IPS DF 6.9 (cell line): ENCODE results near the gene TUBG2.
A peak's percentile ranks its signal among the peaks of the same experiment; 100 is the strongest.
"Not testable (repeated sequence)": the region's sequence is repeated elsewhere in the genome, so short reads cannot be mapped to it uniquely, and the experiment has no call there.

Experiments used
- DNase-seq: peaks from one replicate; pipeline ENCODE4 v3.0.0-alpha.2; 2013; ENCODE audit warnings: low read depth, low spot score
- H3K27ac ChIP-seq: one replicate; pipeline ENCODE4 v1.5.1; 2013; ENCODE audit warnings: low read length, control low read depth
- H3K27me3 ChIP-seq: 2 replicates; pipeline ENCODE4 v1.6.1; 2013; ENCODE audit warnings: mild to moderate bottlenecking, low read length; ENCODE audit not compliant: control insufficient read depth, insufficient read depth
- H3K36me3 ChIP-seq: 2 replicates; pipeline ENCODE4 v1.6.1; 2013; ENCODE audit warnings: low read length; ENCODE audit not compliant: control insufficient read depth, insufficient read depth
- H3K4me1 ChIP-seq: 2 replicates; pipeline ENCODE4 v1.6.1; 2013; ENCODE audit warnings: low read length; ENCODE audit not compliant: control insufficient read depth, insufficient read depth
- H3K4me3 ChIP-seq: 2 replicates; pipeline ENCODE4 v1.5.1; 2013; ENCODE audit warnings: mild to moderate bottlenecking, low read length
- H3K9me3 ChIP-seq: 2 replicates; pipeline ENCODE4 v1.6.1; 2013; ENCODE audit warnings: low read length, inconsistent platforms; ENCODE audit not compliant: control insufficient read depth, insufficient read depth
- WGBS: extraction: QIAGEN DNeasy Blood & Tissue Kit; methylation state at CpG from one replicate; pipeline ENCODE4 v1.1.7; 2013; ENCODE audit warnings: mixed read lengths, missing lambda C conversion rate; ENCODE audit not compliant: insufficient read length, insufficient coverage; 5-methylcytosine and 5-hydroxymethylcytosine counted together

The TUBG2 gene

DNA sequence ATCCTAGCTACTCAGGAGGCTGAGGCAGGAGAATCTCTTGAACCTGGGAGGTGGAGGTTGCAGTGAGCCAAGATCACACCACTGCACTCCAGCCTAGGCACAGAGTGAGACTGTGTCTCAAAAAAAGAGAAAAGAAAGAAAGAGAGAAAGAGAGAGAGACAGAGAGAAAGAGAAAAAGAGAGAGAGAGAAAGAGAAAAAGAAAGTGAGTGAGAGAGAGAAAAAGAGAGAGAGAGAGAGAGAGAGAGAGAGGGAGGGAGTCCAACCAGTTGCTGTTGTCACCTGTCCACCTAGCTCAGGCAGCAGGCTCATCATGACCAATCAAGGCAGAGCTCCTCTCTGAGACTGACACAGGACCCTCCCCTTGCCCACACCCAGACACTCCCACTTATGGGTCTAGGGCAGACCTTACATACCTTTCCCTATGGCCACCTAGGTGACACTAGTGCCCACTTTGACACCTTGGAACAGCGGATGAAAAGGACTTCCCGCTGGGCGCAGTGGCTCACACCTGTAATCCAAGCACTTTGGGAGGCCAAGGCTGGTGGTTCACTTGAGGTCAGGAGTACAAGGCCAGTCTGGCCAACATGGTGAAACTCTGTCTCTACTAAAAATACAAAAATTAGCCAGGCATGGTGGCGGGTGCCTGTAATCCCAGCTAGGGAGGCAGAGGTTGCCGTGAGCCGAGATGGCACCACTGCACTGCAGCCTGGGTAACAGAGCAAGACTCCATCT lies 31.9 kb upstream of the TUBG2 start:
- H3K27ac ChIP-seq, DNase-seq, H3K27me3 ChIP-seq, H3K4me3 ChIP-seq, H3K36me3 ChIP-seq, H3K4me1 ChIP-seq, H3K9me3 ChIP-seq: not testable (repeated sequence)
- no CpG with 5 or more reads among the region's 6 CpGs for WGBS

DNA sequence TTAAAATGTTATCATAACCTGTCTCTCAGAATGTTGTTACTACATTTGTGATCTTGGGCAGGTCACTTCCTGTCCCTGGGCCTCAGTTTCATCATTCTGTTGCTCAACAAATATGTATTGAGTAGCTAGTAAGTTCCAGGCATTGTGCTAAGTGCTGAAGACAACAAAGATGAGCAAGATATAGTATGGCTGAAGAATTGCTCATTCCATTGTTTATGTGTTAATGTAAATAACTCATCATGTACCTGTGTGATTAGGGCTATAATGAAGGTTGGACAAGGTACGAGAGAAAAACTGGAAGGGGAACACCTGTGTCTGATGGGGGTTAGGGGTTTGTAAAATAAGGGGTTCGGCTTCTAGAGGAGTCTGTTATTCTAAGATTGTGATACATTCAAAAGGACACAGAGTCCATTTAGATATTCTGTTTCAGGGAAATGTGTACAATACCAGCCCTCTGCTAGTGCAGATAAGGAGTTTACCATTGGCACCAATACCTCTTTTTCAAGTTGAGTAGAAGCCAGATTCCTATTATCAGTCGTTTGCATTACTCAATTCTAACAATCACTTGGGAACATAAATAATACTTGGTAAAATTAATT lies 29.6 kb upstream of the TUBG2 start:
- no peak for DNase-seq
- H3K36me3 ChIP-seq, result no peaks in the 10 kb centered on the region
- H3K9me3 ChIP-seq, result no peaks in the 10 kb centered on the region
- no peaks in the 10 kb centered on the region for H3K27me3 ChIP-seq
- WGBS, result no CpG with 5 or more reads among the region's 3 CpGs
- H3K4me1 ChIP-seq, result no peaks in the 10 kb centered on the region
- H3K27ac ChIP-seq, result no peak overlapping the region
- no peak overlapping the region for H3K4me3 ChIP-seq

DNA sequence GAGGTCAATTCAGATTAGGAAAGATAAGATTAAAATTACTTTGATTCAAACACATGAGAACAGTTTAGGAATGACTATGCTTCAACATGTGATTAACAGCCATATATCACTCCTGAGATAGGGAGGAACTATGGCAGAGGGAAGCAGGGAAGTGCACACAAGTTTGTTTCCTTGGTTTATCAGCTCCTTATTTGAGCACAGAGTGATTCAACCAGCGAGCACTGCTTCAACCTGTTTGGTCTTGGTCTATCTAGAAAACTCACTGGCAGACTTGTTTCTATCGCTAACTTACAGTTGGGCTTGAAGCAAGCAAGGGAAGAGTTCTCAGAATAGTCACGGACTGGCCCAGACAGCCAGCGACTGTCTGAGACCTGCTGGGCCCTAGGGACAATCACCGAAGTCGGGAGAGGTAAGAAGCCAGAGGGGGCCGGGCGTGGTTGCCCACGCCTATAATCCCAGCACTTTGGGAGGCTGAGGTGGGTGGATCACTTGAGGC lies 26.1 kb upstream of the TUBG2 start:
- no peaks in the 10 kb centered on the region for H3K27me3 ChIP-seq
- no peaks in the 10 kb centered on the region for H3K9me3 ChIP-seq
- H3K4me1 ChIP-seq, result no peaks in the 10 kb centered on the region
- no peak overlapping the region for H3K27ac ChIP-seq
- no peak for DNase-seq
- no CpG with 5 or more reads among the region's 9 CpGs for WGBS
- no peaks in the 10 kb centered on the region for H3K36me3 ChIP-seq
- no peak overlapping the region for H3K4me3 ChIP-seq

DNA sequence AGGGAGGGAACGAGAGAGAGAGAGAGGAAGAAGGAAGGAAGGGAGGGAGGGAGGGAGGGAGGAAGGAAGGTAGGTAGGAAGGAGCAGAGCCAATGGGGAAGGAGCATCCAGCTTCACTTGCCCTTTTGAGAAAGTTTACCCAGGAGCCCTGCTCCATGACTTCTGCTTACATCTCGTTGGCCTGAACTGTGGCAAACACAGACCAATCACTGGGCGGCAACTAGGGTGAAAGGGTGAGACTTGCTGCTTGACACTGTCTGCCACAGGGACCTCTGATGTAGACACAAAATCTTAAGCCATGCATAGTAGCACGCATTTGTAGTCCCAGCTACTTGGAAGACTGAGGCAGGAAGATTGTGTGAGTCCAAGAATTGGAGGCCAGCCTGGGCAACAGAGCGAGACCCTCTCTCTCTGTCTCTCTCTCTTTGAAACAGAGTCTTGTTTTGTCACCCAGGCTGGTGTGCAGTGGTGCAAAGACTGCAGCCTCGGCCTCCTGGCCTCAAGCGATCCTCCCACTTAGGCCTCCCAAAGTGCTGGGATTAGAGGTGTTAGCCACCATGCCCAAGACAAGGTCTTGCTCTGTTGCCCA lies 19.5 kb upstream of the TUBG2 start:
- Histone ChIP-seq H3K4me3 (no peak overlapping the region), H3K27me3 (no peaks in the 10 kb centered on the region), H3K4me1 (no peaks in the 10 kb centered on the region), H3K36me3 (no peaks in the 10 kb centered on the region), H3K9me3 (no peaks in the 10 kb centered on the region), H3K27ac (no peak overlapping the region)
- DNase-seq, result no peak
- WGBS, result no CpG with 5 or more reads among the region's 7 CpGs

DNA sequence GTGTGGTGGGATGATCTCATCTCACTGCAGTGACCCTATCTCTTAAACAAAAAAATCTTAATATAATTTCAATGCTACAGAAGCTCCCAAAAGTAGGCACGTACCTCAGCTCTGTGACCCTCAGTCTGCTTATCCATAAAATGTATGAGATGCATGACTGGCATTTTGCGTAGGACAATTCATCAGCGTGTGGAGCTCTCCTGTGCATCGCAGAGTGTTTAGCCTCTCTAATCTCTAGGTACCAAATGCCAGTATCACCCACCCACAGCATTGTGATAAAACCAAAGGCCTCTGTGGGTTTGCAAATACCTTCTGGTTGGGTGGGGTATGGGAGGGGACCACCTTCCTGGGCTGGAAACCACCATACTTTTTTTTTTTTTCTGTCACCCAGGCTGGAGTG lies 19.0 kb upstream of the TUBG2 start:
- Histone ChIP-seq H3K27ac (no peak overlapping the region), H3K9me3 (no peaks in the 10 kb centered on the region), H3K36me3 (no peaks in the 10 kb centered on the region), H3K27me3 (no peaks in the 10 kb centered on the region), H3K4me3 (no peak overlapping the region), H3K4me1 (no peaks in the 10 kb centered on the region)
- DNase-seq, result no peak
- WGBS, result no CpG with 5 or more reads among the region's 4 CpGs

DNA sequence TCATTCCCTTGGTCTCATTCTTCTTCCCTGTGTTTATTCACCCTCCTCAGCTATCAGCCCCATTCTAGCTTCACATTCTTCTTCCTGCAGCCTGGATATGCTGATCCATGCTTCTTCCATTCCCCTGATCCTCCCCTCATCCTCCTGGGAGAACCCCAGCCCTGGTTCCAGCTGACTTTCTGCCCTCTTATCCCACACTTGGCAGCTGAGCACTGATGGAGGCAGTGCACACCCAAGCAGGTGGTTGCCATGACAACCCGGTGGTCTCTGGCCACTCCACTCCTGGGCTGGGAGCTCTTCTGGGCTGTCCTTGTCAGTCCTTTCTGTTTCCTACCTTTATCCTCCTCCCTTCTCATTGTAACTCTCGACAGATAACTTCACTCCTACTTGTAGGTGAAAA lies 16.7 kb upstream of the TUBG2 start:
- Histone ChIP-seq H3K27me3 (no peaks in the 10 kb centered on the region), H3K9me3 (no peaks in the 10 kb centered on the region), H3K4me3 (no peak overlapping the region), H3K27ac (no peak overlapping the region), H3K4me1 (no peaks in the 10 kb centered on the region), H3K36me3 (no peaks in the 10 kb centered on the region)
- no CpG with 5 or more reads among the region's 2 CpGs for WGBS
- no peak for DNase-seq

DNA sequence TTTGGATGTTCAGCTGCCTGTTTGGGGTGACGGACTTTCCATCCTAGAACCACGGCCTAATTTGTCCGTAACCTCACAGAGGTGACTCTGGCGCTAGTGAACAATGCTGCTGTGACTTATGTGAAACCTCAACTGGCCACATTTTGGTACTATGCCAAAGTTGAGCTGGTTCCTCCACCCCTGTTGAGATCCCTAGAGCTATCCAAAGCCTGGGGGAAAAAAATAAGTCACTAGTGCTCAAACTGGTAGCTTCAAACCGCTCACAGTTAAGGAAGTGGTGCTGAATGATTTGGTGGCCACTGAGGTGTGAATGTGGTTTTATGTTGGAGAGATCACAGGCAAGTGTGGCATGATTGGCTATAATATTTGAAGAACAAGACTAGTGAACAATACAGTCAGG lies 11.3 kb upstream of the TUBG2 start:
- no peak for DNase-seq
- WGBS, result no CpG with 5 or more reads among the region's 5 CpGs

DNA sequence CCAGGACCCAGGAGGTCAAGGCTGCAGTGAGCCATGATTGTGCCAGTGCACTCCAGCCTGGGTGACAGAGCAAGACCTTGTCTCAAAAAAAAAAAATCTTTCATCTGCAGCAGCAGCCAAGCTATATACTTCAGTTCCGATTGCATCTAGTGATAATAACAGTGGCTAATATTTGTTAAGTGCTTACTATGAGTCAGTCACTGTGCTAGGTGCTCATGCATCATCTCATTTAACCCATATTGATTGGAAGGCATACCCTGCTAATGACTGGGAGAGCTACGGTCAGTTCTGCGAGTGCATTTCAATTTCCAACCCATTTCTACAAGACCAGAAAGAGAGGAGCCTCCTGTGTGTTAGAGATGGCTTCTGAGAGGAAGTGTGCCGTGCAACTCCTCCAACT lies 7.7 kb upstream of the TUBG2 start:
- H3K27me3 ChIP-seq, result no peaks in the 10 kb centered on the region
- no peak for DNase-seq
- H3K4me1 ChIP-seq, result peaks cover 2% of the 10 kb centered on the region; the same call in 1 of the 2 replicates
- WGBS, result no CpG with 5 or more reads among the region's 4 CpGs
- H3K9me3 ChIP-seq, result no peaks in the 10 kb centered on the region
- H3K36me3 ChIP-seq, result no peaks in the 10 kb centered on the region
- no peak overlapping the region for H3K4me3 ChIP-seq
- no peak overlapping the region for H3K27ac ChIP-seq

More for the DNA sequence above, 11.3 kb upstream of the TUBG2 start:
- Histone ChIP-seq H3K4me3 (no peak overlapping the region), H3K9me3 (no peaks in the 10 kb centered on the region), H3K27me3 (no peaks in the 10 kb centered on the region), H3K4me1 (no peaks in the 10 kb centered on the region), H3K36me3 (no peaks in the 10 kb centered on the region), H3K27ac (no peak overlapping the region)

DNA sequence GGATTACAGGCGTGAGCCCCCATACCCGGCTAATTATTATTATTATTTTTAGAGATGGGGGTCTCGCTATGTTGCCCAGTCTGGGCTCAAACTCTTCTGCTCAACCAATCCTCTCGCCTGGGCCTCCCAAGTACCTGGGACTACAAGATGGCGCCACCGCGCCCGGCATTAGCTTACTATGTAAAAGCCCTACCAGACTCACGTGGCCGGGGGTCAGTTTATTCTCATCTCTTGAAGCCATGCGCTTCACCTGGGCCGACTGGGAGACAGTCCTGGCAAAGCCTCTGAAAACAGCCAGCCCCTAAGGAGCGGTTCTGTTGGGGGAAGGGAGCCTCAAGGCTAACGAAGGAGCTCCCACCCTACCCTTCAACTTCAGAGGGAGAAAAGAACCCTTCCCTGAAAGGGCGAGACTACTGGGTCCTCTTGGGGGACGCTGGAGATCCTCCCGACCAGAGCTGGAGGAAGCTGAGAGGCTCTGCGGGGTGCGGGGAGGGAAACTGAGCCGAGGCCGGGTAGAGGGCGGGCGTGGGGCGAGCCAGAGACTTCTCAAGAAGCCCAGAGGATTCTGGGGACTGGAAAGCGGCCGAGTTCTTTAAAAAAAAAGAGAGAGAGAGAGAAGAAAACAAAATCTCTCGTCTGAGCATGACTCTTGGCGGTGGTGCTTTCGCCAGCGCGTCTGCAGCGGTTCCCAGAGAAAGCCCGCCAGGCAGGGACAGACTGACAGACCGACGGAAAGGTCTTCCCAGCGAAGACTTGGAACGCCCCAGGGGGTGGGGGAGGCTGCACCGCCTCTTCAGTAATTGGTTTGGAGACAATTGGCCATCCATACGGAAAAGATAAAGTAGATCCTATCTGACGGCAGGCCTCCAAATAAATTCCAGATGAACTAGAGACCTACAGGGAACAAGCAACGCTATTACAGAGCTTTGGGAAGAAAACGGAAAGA lies 5.6 kb upstream of the TUBG2 start:
- no peak overlapping the region for H3K27ac ChIP-seq
- no CpG with 5 or more reads among the region's 42 CpGs for WGBS
- DNase-seq, result no peak
- peaks cover 2% of the 10 kb centered on the region; the same call in 1 of the 2 replicates for H3K4me1 ChIP-seq
- peak overlapping the region; percentile 0; the same call in 1 of the 2 replicates for H3K4me3 ChIP-seq
- H3K27me3 ChIP-seq, result no peaks in the 10 kb centered on the region
- H3K9me3 ChIP-seq, result no peaks in the 10 kb centered on the region
- no peaks in the 10 kb centered on the region for H3K36me3 ChIP-seq

DNA sequence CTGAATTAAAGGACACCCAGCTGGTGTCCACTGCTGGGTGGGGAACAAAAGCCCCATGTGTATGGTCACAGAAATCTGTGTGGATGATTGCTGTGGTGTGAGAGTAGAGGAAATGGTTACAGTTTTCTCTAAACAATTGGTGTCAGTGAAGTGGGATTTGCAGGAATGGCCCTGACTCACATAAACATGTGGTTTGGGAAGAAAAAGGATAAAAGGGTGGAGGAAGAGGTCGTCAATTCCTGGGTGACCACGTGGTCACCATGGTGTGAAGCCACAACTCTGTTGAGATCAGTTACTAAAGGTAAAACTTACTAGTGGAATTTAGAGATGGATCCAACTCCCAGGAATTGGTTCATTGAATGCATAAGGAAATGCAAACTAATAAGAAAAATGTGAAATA lies 3.6 kb upstream of the TUBG2 start:
- Histone ChIP-seq H3K4me3 (no peak overlapping the region), H3K36me3 (no peaks in the 10 kb centered on the region), H3K27me3 (no peaks in the 10 kb centered on the region), H3K4me1 (peaks cover 5% of the 10 kb centered on the region), H3K27ac (no peak overlapping the region), H3K9me3 (no peaks in the 10 kb centered on the region)
- no CpG with 5 or more reads among the region's 2 CpGs for WGBS
- no peak for DNase-seq
